Brain microvascular endothelial cell (primary cell): ENCODE data around the gene PALLD.

Experiments used
- DNase-seq: peaks from one replicate; pipeline ENCODE4 v3.0.0-alpha.2; 2020
- H3K27ac ChIP-seq: fragments of 250-450 bp; sonication (Bioruptor Pico); 2 replicates; pipeline ENCODE4 v1.5.1; 2020; ENCODE audit warnings: mild to moderate bottlenecking, moderate library complexity
- H3K27me3 ChIP-seq: fragments of 250-450 bp; sonication (Bioruptor Pico); replicated peaks from 2 replicates; pipeline ENCODE4 v1.5.1; 2020; ENCODE audit warnings: mild to moderate bottlenecking
- H3K36me3 ChIP-seq: fragments of 250-450 bp; sonication (Bioruptor Pico); replicated peaks from 2 replicates; pipeline ENCODE4 v1.5.1; 2020; ENCODE audit warnings: mild to moderate bottlenecking
- H3K4me3 ChIP-seq: 2 replicates; pipeline ENCODE4 v1.5.1; 2011; ENCODE audit warnings: low read depth, mild to moderate bottlenecking, control low read depth, low read length, moderate library complexity
- in situ Hi-C: cut with HindIII; loops from 2 replicates; pipeline ENCODE4 v1.10.0; 2017; ENCODE audit warnings: low sequenced_read_pairs, low pct_ligation_motif_present
- TF ChIP-seq, protein P1 (sequence below): IDR thresholded peaks from 2 replicates; pipeline ENCODE4 v1.5.1; 2011; ENCODE audit warnings: low read depth, mild to moderate bottlenecking, moderate library complexity, low read length, control low read depth, inconsistent platforms; ENCODE audit errors: missing control alignments

The PALLD gene

GRCh38 chr4:168751263-168752225 lies 254.7 kb downstream of the PALLD start:
- H3K36me3 ChIP-seq = no peaks in the 10 kb centered on the region
- in situ Hi-C loops = no loop called here
- DNase-seq = peak; percentile 66
- TF ChIP-seq, protein P1, sequence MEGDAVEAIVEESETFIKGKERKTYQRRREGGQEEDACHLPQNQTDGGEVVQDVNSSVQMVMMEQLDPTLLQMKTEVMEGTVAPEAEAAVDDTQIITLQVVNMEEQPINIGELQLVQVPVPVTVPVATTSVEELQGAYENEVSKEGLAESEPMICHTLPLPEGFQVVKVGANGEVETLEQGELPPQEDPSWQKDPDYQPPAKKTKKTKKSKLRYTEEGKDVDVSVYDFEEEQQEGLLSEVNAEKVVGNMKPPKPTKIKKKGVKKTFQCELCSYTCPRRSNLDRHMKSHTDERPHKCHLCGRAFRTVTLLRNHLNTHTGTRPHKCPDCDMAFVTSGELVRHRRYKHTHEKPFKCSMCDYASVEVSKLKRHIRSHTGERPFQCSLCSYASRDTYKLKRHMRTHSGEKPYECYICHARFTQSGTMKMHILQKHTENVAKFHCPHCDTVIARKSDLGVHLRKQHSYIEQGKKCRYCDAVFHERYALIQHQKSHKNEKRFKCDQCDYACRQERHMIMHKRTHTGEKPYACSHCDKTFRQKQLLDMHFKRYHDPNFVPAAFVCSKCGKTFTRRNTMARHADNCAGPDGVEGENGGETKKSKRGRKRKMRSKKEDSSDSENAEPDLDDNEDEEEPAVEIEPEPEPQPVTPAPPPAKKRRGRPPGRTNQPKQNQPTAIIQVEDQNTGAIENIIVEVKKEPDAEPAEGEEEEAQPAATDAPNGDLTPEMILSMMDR = no peak
- H3K27ac ChIP-seq = peak overlapping the region; percentile 35
- H3K27me3 ChIP-seq = no peaks in the 10 kb centered on the region
- no peak overlapping the region for H3K4me3 ChIP-seq

DNA sequence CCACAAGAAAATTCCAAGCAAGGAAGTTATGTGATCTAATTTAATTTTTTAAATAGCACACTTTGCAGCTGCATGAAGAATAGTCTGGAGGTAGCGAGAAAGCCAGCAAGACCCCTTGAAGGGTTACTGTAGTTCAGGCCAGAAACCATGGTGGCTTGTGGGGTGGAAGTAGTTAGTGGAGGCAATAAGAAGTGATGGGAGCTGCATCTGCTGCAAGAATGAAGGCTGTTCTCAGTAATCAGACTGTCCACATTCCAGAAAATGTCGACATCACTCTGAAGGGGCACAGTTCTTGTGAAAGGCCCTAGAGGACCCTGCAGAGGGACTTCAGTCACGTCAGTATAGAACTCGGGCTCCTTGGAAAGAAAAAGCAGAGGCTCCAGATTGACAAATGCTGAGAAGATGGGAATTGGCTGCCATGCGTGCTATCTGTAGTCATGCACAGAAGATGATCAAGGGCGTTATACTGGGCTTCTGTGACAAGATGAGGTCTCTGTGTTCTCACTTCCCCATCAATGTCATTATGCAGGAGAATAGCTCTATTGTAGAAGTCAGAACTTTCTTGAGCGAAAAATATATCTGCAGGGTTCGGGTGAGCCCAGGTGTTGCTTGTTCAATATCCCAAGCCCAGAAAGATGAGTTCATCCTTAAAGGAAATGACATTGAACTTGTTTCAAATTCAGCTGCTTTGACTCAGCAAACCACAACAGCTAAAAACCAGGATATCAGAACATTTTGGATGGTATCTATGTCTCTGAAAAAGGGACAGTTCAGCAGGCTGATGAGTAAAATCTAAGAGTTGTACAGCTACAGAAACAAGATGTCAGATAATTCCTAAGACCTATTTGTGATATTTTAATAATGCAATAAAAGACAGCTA lies 259.0 kb downstream of the PALLD start:
- H3K27ac ChIP-seq = peak overlapping the region; percentile 23
- H3K4me3 ChIP-seq = no peak overlapping the region

DNA sequence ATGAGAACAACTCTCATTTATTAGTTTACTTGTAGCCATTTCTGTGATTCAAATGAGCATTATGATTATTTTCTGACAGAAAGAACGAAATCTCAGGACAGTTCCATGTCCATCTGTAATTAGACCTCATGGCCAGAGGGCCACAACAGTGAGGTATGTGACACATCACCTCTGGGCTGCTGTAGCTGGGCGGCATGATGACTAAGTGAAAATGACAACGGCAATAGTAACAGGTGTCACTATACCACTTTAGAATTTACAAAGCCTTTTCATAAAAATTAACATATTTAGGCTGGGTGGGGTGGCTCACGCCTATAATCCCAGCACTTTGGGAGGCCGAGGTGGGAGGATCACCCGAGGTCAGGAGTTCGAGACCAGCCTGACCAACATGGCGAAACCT lies 260.6 kb downstream of the PALLD start:
- H3K27ac ChIP-seq = peak overlapping the region; percentile 79
- no peak for DNase-seq
- H3K36me3 ChIP-seq = no peaks in the 10 kb centered on the region
- in situ Hi-C loops = no loop called here
- TF ChIP-seq, protein P1 = no peak
- no peaks in the 10 kb centered on the region for H3K27me3 ChIP-seq
- no peak overlapping the region for H3K4me3 ChIP-seq

More for the DNA sequence above, 259.0 kb downstream of the PALLD start:
- H3K36me3 ChIP-seq = no peaks in the 10 kb centered on the region
- TF ChIP-seq, protein P1 = no peak
- no peaks in the 10 kb centered on the region for H3K27me3 ChIP-seq
- DNase-seq = peak; percentile 48
- in situ Hi-C loops = no loop called here

GRCh38 chr4:168758351-168758876 lies 261.6 kb downstream of the PALLD start:
- Histone ChIP-seq H3K36me3 (no peaks in the 10 kb centered on the region), H3K27ac (peak overlapping the region; percentile 79), H3K4me3 (no peak overlapping the region), H3K27me3 (no peaks in the 10 kb centered on the region)
- in situ Hi-C loops = no loop called here
- TF ChIP-seq, protein P1 = no peak
- peak; percentile 86 for DNase-seq

DNA sequence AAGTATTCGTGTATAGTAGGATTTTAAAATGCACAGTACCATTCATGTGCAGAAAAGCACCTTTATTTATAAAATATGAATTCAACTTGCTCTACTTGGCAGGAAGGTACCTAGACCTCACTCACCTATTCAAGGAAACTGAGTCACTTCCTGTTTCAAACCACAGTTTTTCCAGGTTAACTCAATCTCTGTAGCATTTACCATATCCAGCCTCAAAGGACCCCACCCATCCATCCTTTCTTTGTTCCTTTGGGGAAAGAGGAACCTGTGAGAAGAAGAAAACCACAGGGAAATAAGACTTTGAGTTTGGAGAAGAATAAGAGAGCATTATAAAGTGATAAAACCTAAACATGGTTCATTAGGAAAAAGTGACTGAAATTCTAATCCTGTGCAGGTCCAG lies 262.5 kb downstream of the PALLD start:
- TF ChIP-seq, protein P1 = no peak
- no peaks in the 10 kb centered on the region for H3K27me3 ChIP-seq
- H3K4me3 ChIP-seq = no peak overlapping the region
- no peaks in the 10 kb centered on the region for H3K36me3 ChIP-seq
- DNase-seq = no peak
- in situ Hi-C loops = no loop called here
- no peak overlapping the region for H3K27ac ChIP-seq
